Fibroblast of skin of back (primary cell): ENCODE results near the gene SRPX.
A peak's percentile ranks its signal among the peaks of the same experiment; 100 is the strongest.

Source experiments
- DNase-seq: peaks from one replicate; pipeline ENCODE4 v3.0.0-alpha.2; 2013

The SRPX gene

GRCh38 chrX:38211891-38212635, 8.6 kb downstream of the SRPX start:
- no peak for DNase-seq

- peak; percentile 33 for DNase-seq
These were observed 14.1 kb downstream of the SRPX start for GRCh38 chrX:38206542-38206941.

GRCh38 chrX:38206036-38206435, 14.6 kb downstream of the SRPX start:
- DNase-seq = peak; percentile 80

- no peak for DNase-seq
These were observed 15.6 kb downstream of the SRPX start for GRCh38 chrX:38205039-38205438.

GRCh38 chrX:38192007-38192810, 28.5 kb downstream of the SRPX start:
- peak; percentile 24 for DNase-seq

GRCh38 chrX:38189431-38190250, 31.0 kb downstream of the SRPX start:
- no peak for DNase-seq

GRCh38 chrX:38183596-38183995, 37.1 kb downstream of the SRPX start:
- no peak for DNase-seq

- no peak for DNase-seq
These were observed 39.3 kb downstream of the SRPX start for GRCh38 chrX:38181357-38181756.

- DNase-seq = no peak
These were observed 42.3 kb downstream of the SRPX start for GRCh38 chrX:38178396-38178795.

GRCh38 chrX:38175139-38175538, 45.5 kb downstream of the SRPX start:
- DNase-seq = peak; percentile 26

- DNase-seq = no peak
These were observed 48.1 kb downstream of the SRPX start for GRCh38 chrX:38172596-38172995.

- DNase-seq = no peak
These were observed 50.1 kb downstream of the SRPX start for GRCh38 chrX:38170556-38170955.

GRCh38 chrX:38166478-38167083, 54.1 kb downstream of the SRPX start:
- DNase-seq = peak; percentile 15

- no peak for DNase-seq
These were observed 55.6 kb downstream of the SRPX start for GRCh38 chrX:38165023-38165422.

- no peak for DNase-seq
These were observed 57.5 kb downstream of the SRPX start for GRCh38 chrX:38163193-38163592.

- no peak for DNase-seq
These were observed 63.8 kb downstream of the SRPX start for GRCh38 chrX:38156838-38157237.

GRCh38 chrX:38154818-38155217, 65.9 kb downstream of the SRPX start:
- DNase-seq = peak; percentile 42

- DNase-seq = no peak
These were observed 66.3 kb downstream of the SRPX start for GRCh38 chrX:38154340-38154739.

GRCh38 chrX:38151441-38151840, 69.2 kb downstream of the SRPX start:
- DNase-seq = peak; percentile 82

GRCh38 chrX:38150993-38151392, 69.7 kb downstream of the SRPX start:
- no peak for DNase-seq

- DNase-seq = no peak
These were observed 71.7 kb downstream of the SRPX start for GRCh38 chrX:38149016-38149415.

GRCh38 chrX:38142610-38143009, 78.1 kb downstream of the SRPX start:
- DNase-seq = peak; percentile 34

GRCh38 chrX:38138900-38139299, 81.8 kb downstream of the SRPX start:
- no peak for DNase-seq
